H9 (cell line): ENCODE results near the gene EFNB3. TPM values are rescaled to one million over a fixed set of nuclear protein-coding genes. Genes with fewer than 3 reads are reported as not detected.

Experiments used
- DNase-seq: peaks from one replicate; pipeline ENCODE4 v3.0.0-alpha.2; 2017
- H2AFZ ChIP-seq: one replicate; pipeline ENCODE4 v1.6.1; 2013; ENCODE audit warnings: mild to moderate bottlenecking, low read length, control low read depth, moderate library complexity
- H2AK5ac ChIP-seq: 2 replicates; pipeline ENCODE4 v1.6.1; 2013; ENCODE audit warnings: low read length, control low read depth, mixed read lengths; ENCODE audit not compliant: insufficient read length
- H2BK120ac ChIP-seq: one replicate; pipeline ENCODE4 v1.6.1; 2013; ENCODE audit warnings: low read depth, mild to moderate bottlenecking, low read length, control low read depth, inconsistent platforms; ENCODE audit not compliant: poor library complexity, severe bottlenecking
- H2BK12ac ChIP-seq: 2 replicates; pipeline ENCODE4 v1.6.1; 2013; ENCODE audit warnings: low read length, control low read depth, mixed read lengths, low read depth; ENCODE audit not compliant: insufficient read length
- H2BK15ac ChIP-seq: 2 replicates; pipeline ENCODE4 v1.6.1; 2013; ENCODE audit warnings: low read depth, low read length, control low read depth
- H2BK20ac ChIP-seq: one replicate; pipeline ENCODE4 v1.6.1; 2013; ENCODE audit warnings: low read depth, mild to moderate bottlenecking, low read length, control low read depth, inconsistent platforms; ENCODE audit not compliant: poor library complexity, severe bottlenecking
- H2BK5ac ChIP-seq: 2 replicates; pipeline ENCODE4 v1.6.1; 2013; ENCODE audit warnings: low read length, control low read depth, mixed read lengths; ENCODE audit not compliant: insufficient read length
- H3K14ac ChIP-seq: 2 replicates; pipeline ENCODE4 v1.6.1; 2013; ENCODE audit warnings: low read length, control low read depth; ENCODE audit not compliant: insufficient read depth
- H3K18ac ChIP-seq: 2 replicates; pipeline ENCODE4 v1.6.1; 2013; ENCODE audit warnings: low read depth, mild to moderate bottlenecking, mixed read lengths, low read length, control low read depth; ENCODE audit not compliant: insufficient read length
- H3K23ac ChIP-seq: 2 replicates; pipeline ENCODE4 v1.6.1; 2013; ENCODE audit warnings: low read length, control low read depth, mixed read lengths, low read depth; ENCODE audit not compliant: insufficient read length
- H3K23me2 ChIP-seq: 2 replicates; pipeline ENCODE4 v1.6.1; 2013; ENCODE audit warnings: low read depth, mild to moderate bottlenecking, mixed read lengths, low read length, control low read depth; ENCODE audit not compliant: insufficient read length, poor library complexity, severe bottlenecking
- H3K27ac ChIP-seq: 2 replicates; pipeline ENCODE4 v1.5.1; 2013; ENCODE audit warnings: low read length, control low read depth, mixed read lengths, low read depth; ENCODE audit not compliant: insufficient read length
- H3K27me3 ChIP-seq: 2 replicates; pipeline ENCODE4 v1.6.1; 2013; ENCODE audit warnings: low read length, control low read depth, inconsistent platforms; ENCODE audit not compliant: insufficient read depth
- H3K4ac ChIP-seq: 2 replicates; pipeline ENCODE4 v1.6.1; 2013; ENCODE audit warnings: low read depth, mild to moderate bottlenecking, control low read depth, inconsistent platforms, low read length, moderate library complexity
- H3K4me1 ChIP-seq: 2 replicates; pipeline ENCODE4 v1.6.1; 2013; ENCODE audit warnings: low read length, control low read depth, inconsistent platforms; ENCODE audit not compliant: insufficient read depth
- H3K4me2 ChIP-seq: 2 replicates; pipeline ENCODE4 v1.6.1; 2013; ENCODE audit warnings: low read length, control low read depth, mixed read lengths; ENCODE audit not compliant: insufficient read length, insufficient read depth
- H3K56ac ChIP-seq: 2 replicates; pipeline ENCODE4 v1.6.1; 2013; ENCODE audit warnings: low read depth, mild to moderate bottlenecking, mixed read lengths, low read length, control low read depth; ENCODE audit not compliant: insufficient read length
- H3K79me1 ChIP-seq: 2 replicates; pipeline ENCODE4 v1.6.1; 2013; ENCODE audit warnings: low read depth, mild to moderate bottlenecking, moderate library complexity, low read length, control low read depth, inconsistent platforms; ENCODE audit not compliant: insufficient read depth, poor library complexity, severe bottlenecking
- H3K79me2 ChIP-seq: 2 replicates; pipeline ENCODE4 v1.6.1; 2013; ENCODE audit warnings: low read length, control low read depth, inconsistent platforms; ENCODE audit not compliant: insufficient read depth
- H3K9ac ChIP-seq: 2 replicates; pipeline ENCODE4 v1.6.1; 2013; ENCODE audit warnings: low read length, control low read depth, mixed read lengths; ENCODE audit not compliant: insufficient read length; ENCODE audit errors: extremely low read depth
- H3K9me3 ChIP-seq: one replicate; pipeline ENCODE4 v1.6.1; 2013; ENCODE audit warnings: low read depth, low read length, inconsistent platforms; ENCODE audit not compliant: control insufficient read depth
- H3T11ph ChIP-seq: one replicate; pipeline ENCODE4 v1.6.1; 2013; ENCODE audit warnings: mild to moderate bottlenecking, low read length, control low read depth, inconsistent platforms
- H4K20me1 ChIP-seq: one replicate; pipeline ENCODE4 v1.6.1; 2013; ENCODE audit not compliant: control insufficient read depth, insufficient read length, insufficient read depth
- H4K5ac ChIP-seq: 2 replicates; pipeline ENCODE4 v1.6.1; 2013; ENCODE audit warnings: low read depth, mild to moderate bottlenecking, mixed read lengths, low read length, control low read depth; ENCODE audit not compliant: insufficient read length
- H4K8ac ChIP-seq: replicated peaks from 2 replicates; pipeline ENCODE4 v1.6.1; 2013; ENCODE audit warnings: low read length, control low read depth, mixed read lengths, low read depth; ENCODE audit not compliant: insufficient read length
- H4K91ac ChIP-seq: 2 replicates; pipeline ENCODE4 v1.6.1; 2013; ENCODE audit warnings: low read depth, mild to moderate bottlenecking, moderate library complexity, mixed read lengths, low read length, control low read depth; ENCODE audit not compliant: insufficient read length
- H3K27ac Mint-ChIP-seq, 3 experiments: 2 replicates in 2 of 3; 3 replicates in 1 of 3; pipeline ENCODE4 v1.8.0; 2020 to 2021; ENCODE audit warnings: mixed read lengths in 3 of 3, mild to moderate bottlenecking in 1 of 3, moderate library complexity in 1 of 3
- H3K27me3 Mint-ChIP-seq: 2 replicates; pipeline ENCODE4 v1.8.0; 2021; ENCODE audit warnings: low read depth, mild to moderate bottlenecking, moderate library complexity, mixed read lengths
- H3K36me3 Mint-ChIP-seq, 3 experiments: 2 replicates in 2 of 3; 3 replicates in 1 of 3; pipeline ENCODE4 v1.8.0; 2020 to 2021; ENCODE audit warnings: low read depth in 3 of 3, mixed read lengths in 3 of 3; ENCODE audit not compliant: insufficient read depth in 1 of 3
- H3K4me1 Mint-ChIP-seq, 2 experiments: 2 replicates each; pipeline ENCODE4 v1.8.0; 2020; ENCODE audit warnings: mixed read lengths in 2 of 2
- H3K4me3 Mint-ChIP-seq, 2 experiments: 2 replicates in 1 of 2; 3 replicates in 1 of 2; pipeline ENCODE4 v1.8.0; 2020 to 2021; ENCODE audit warnings: mild to moderate bottlenecking in 2 of 2, mixed read lengths in 2 of 2, moderate library complexity in 1 of 2
- H3K9me3 Mint-ChIP-seq, 2 experiments: 2 replicates in 1 of 2; 3 replicates in 1 of 2; pipeline ENCODE4 v1.8.0; 2020; ENCODE audit warnings: mild to moderate bottlenecking in 2 of 2, mixed read lengths in 2 of 2, moderate library complexity in 1 of 2
- CTCF ChIP-seq: fragments of 200-600 bp; sonication (generic); conservative IDR thresholded peaks from 3 replicates; pipeline ENCODE4 v1.8.0; 2021; ENCODE audit warnings: antibody characterized with exemption, mild to moderate bottlenecking
- WGBS: extraction: QIAGEN DNeasy Blood & Tissue Kit; methylation state at CpG from one replicate; pipeline ENCODE4 v1.1.7; 2013; ENCODE audit warnings: missing lambda C conversion rate, low lambda C conversion rate, mixed read lengths; ENCODE audit not compliant: insufficient read length; ENCODE audit errors: extremely low coverage; 5-methylcytosine and 5-hydroxymethylcytosine counted together
- total RNA-seq: library from RNA; stranded (reverse); gene quantifications from 2 replicates; pipeline ENCODE4 v1.2.1, GENCODE V29; 2021

EFNB3 gene
- total RNA-seq, 1 experiment from 2014 or later, result 11.3 TPM

GRCh38 chr17:7687072-7687907 is 17.7 kb upstream of the EFNB3 start, which contains the start of gene TP53:
Gene TP53 (minus strand): TSS chr17:7687490. CDS start chr17:7676594, 10,896 bp downstream.
- H3K27ac Mint-ChIP-seq, result peak within 1 kb of the TSS; percentile 100
- Histone ChIP-seq H2BK20ac (no peak within 1 kb of the TSS), H2AK5ac (no peak within 1 kb of the TSS), H4K20me1 (no peaks in the 10 kb centered on the region), H3K14ac (peak within 1 kb of the TSS; percentile 96), H3T11ph (peak within 1 kb of the TSS; percentile 87), H2BK15ac (no peak within 1 kb of the TSS; the same call in 1 of the 2 replicates), H4K91ac (peak within 1 kb of the TSS; percentile 54), H3K18ac (peak within 1 kb of the TSS; percentile 98), H4K8ac (peak within 1 kb of the TSS; percentile 61), H3K27me3 (no peaks in the 10 kb centered on the region), H3K4me2 (peak within 1 kb of the TSS; percentile 87), H3K4ac (peak within 1 kb of the TSS; percentile 69; the same call in 1 of the 2 replicates), H3K79me2 (peaks cover 29% of the 10 kb centered on the region), H2AFZ (peak within 1 kb of the TSS; percentile 65), H2BK5ac (peak within 1 kb of the TSS; percentile 87), H3K23ac (peak within 1 kb of the TSS; percentile 37), H2BK12ac (no peak within 1 kb of the TSS), H3K79me1 (no peaks in the 10 kb centered on the region), H3K9me3 (no peaks in the 10 kb centered on the region), H4K5ac (peak within 1 kb of the TSS; percentile 92), H3K9ac (peak within 1 kb of the TSS; percentile 98), H3K4me1 (no peaks in the 10 kb centered on the region; the same call in 1 of the 2 replicates), H3K56ac (peak within 1 kb of the TSS; percentile 86), H2BK120ac (peak within 1 kb of the TSS; percentile 87), H3K27ac (peak within 1 kb of the TSS; percentile 90), H3K23me2 (peaks cover 18% of the 10 kb centered on the region)
- no CpG with 5 or more reads among the region's 30 CpGs for WGBS
- no peaks in the 10 kb centered on the region for H3K27me3 Mint-ChIP-seq
- TF ChIP-seq CTCF, result no peak
- H3K4me3 Mint-ChIP-seq, result peak within 1 kb of the TSS; percentile 94 to 97
- H3K9me3 Mint-ChIP-seq, result no peaks in the 10 kb centered on the region; a peak in 1 of 5 replicates
- DNase-seq, result peak; percentile 97
- H3K4me1 Mint-ChIP-seq, result peaks cover 25 to 31% of the 10 kb centered on the region in 2 experiments
- peaks cover 18 to 40% (median 35%) of the 10 kb centered on the region in 3 experiments for H3K36me3 Mint-ChIP-seq
